NB4 (cell line): ENCODE data around the gene RBM20.

Source experiments
- DNase-seq: peaks from one replicate; pipeline ENCODE4 v3.0.0; 2010; ENCODE audit warnings: low read depth
- H3K4me3 ChIP-seq: one replicate; pipeline ENCODE4 v1.5.1; 2011; ENCODE audit warnings: mild to moderate bottlenecking, low read depth, low read length, moderate library complexity
- CTCF ChIP-seq: IDR thresholded peaks from one replicate; pipeline ENCODE4 v1.5.1; 2012; ENCODE audit warnings: low read depth, low read length
- MAX ChIP-seq: IDR thresholded peaks from 2 replicates; pipeline ENCODE4 v1.6.1; 2011; ENCODE audit warnings: low read depth, low read length
- MYC ChIP-seq: IDR thresholded peaks from 2 replicates; pipeline ENCODE4 v1.6.1; 2011; ENCODE audit warnings: low read depth, low read length
- POLR2A ChIP-seq: IDR thresholded peaks from 2 replicates; pipeline ENCODE4 v1.6.1; 2011; ENCODE audit warnings: mild to moderate bottlenecking; ENCODE audit not compliant: insufficient read length; ENCODE audit errors: extremely low read depth

Gene RBM20

GRCh38 chr10:110837418-110838171, 193.5 kb downstream of the RBM20 start:
- DNase-seq: no peak
- no peak overlapping the region for H3K4me3 ChIP-seq
- TF ChIP-seq CTCF: no peak
- no peak for TF ChIP-seq MYC
- TF ChIP-seq POLR2A: no peak
- TF ChIP-seq MAX: no peak

- TF ChIP-seq POLR2A (no peak), MAX (no peak), CTCF (no peak), MYC (no peak)
- H3K4me3 ChIP-seq: no peak overlapping the region
Measured at GRCh38 chr10:110840225-110840922, 196.2 kb downstream of the RBM20 start.

GRCh38 chr10:110840923-110841428, 196.8 kb downstream of the RBM20 start:
- no peak for DNase-seq
- TF ChIP-seq MYC: no peak
- H3K4me3 ChIP-seq: no peak overlapping the region

More at GRCh38 chr10:110840225-110840922, 196.2 kb downstream of the RBM20 start:
- DNase-seq: no peak

GRCh38 chr10:110841767-110842267, 197.7 kb downstream of the RBM20 start:
- H3K4me3 ChIP-seq: no peak overlapping the region
- DNase-seq: no peak
- TF ChIP-seq CTCF: no peak

GRCh38 chr10:110842326-110842904, 198.3 kb downstream of the RBM20 start:
- TF ChIP-seq MAX: no peak
- TF ChIP-seq POLR2A: no peak
- no peak for TF ChIP-seq CTCF
- no peak for TF ChIP-seq MYC
- no peak for DNase-seq
- H3K4me3 ChIP-seq: no peak overlapping the region

- TF ChIP-seq MAX (peak; percentile 49; the same call in 1 of the 2 replicates), CTCF (no peak), MYC (peak; percentile 22; the same call in 1 of the 2 replicates), POLR2A (no peak)
- peak; percentile 95 for DNase-seq
- no peak overlapping the region for H3K4me3 ChIP-seq
Measured at GRCh38 chr10:110843031-110843430, 198.9 kb downstream of the RBM20 start.
